Adrenal gland (tissue), 12 donors: ENCODE data around the gene SHROOM2. TPM values are rescaled to one million over a fixed set of nuclear protein-coding genes. Genes with fewer than 3 reads are reported as not detected.

ENCODE experiments used
- DNase-seq, 7 donors: peaks; one replicate each; pipeline ENCODE4 v3.0.0-alpha.2; 2019 to 2020
- H3K27ac ChIP-seq, 5 donors: fragments of 200-600 bp; sonication (generic) in 4 of 5; 1 replicate in 3 of 5; 2 replicates in 2 of 5; pipeline versions ENCODE4 v1.5.1 to v1.8.0; 2016 to 2020; ENCODE audit warnings: mild to moderate bottlenecking in 1 of 5
- H3K27me3 ChIP-seq: fragments of 200-600 bp; 2 replicates; pipeline ENCODE4 v1.8.0; 2021
- H3K36me3 ChIP-seq, 2 donors: fragments of 200-600 bp; replicated peaks in 1 of 2; 1 replicate in 1 of 2; 2 replicates in 1 of 2; pipeline versions ENCODE4 v1.5.1 to v1.8.0; 2018 to 2022
- H3K4me1 ChIP-seq, 2 donors: fragments of 200-600 bp; replicated peaks in 1 of 2; 1 replicate in 1 of 2; 2 replicates in 1 of 2; pipeline versions ENCODE4 v1.5.1 to v1.8.0; 2018 to 2021
- H3K4me3 ChIP-seq, 4 donors: fragments of 200-600 bp; sonication (generic) in 3 of 4; one replicate each; pipeline ENCODE4 v1.5.1; 2016 to 2018
- H3K9me3 ChIP-seq, 3 donors: fragments of 200-600 bp; sonication (generic) in 1 of 3; replicated peaks in 1 of 3; 1 replicate in 2 of 3; 2 replicates in 1 of 3; pipeline versions ENCODE4 v1.5.1 to v1.8.0; 2016 to 2021
- CTCF ChIP-seq, 6 experiments: fragments of 450-650 bp in 4 of 6; fragments of 200-600 bp in 2 of 6; sonication (generic) in 1 of 6; IDR thresholded peaks; 1 replicate in 5 of 6; 2 replicates in 1 of 6; pipeline versions ENCODE4 v1.5.1 to v1.8.0; 2016 to 2021; ENCODE audit warnings: antibody characterized with exemption in 6 of 6, mild to moderate bottlenecking in 2 of 6, moderate library complexity in 1 of 6
- POLR2A ChIP-seq, 2 donors: fragments of 450-650 bp; IDR thresholded peaks; one replicate each; pipeline ENCODE4 v1.6.1; 2017; ENCODE audit warnings: antibody characterized with exemption in 2 of 2, mild to moderate bottlenecking in 2 of 2, moderate library complexity in 1 of 2
- WGBS, 4 donors: extraction: QIAGEN DNeasy Blood & Tissue Kit in 2 of 4; methylation state at CpG; one replicate each; pipeline versions ENCODE4 v1.1.5 to v1.1.7; 2013 to 2017; 5-methylcytosine and 5-hydroxymethylcytosine counted together
- intact Hi-C, 2 donors: fragments of 100-400 bp; cut with DNase I; formaldehyde crosslinking; loops; one replicate each; pipeline versions ENCODE4 v1.14.1 to v1.15.0; 2022 to 2023
- polyA plus RNA-seq, 3 donors: library from polyadenylated mRNA; stranded (reverse); fragments of 200-250 nt in 2 of 3; fragments of 350-450 nt in 1 of 3; fragmentation: Illumina TruSeq in 1 of 3; extraction: RNeasy Lipid Tissue Mini Kit (QIAGEN cat#74804) in 1 of 3; gene quantifications; one replicate each; pipeline ENCODE4 v1.2.3, GENCODE V29; 2013 to 2014
- total RNA-seq, 9 donors: library from RNA; depleted of rRNA in 4 of 9; stranded (reverse); fragments of >200 nt in 4 of 9; fragments of 120-200 nt in 1 of 9; fragmentation: NEBNext Ultra II Directional in 1 of 9; extraction: Animal tissue kit (Norgen Biotek cat#: 25700) in 1 of 9; gene quantifications; one replicate each; pipeline versions ENCODE4 v1.1.0 to v1.2.4, GENCODE V29; 2013 to 2023
- donor health status: healthy with polysubstance abuse.
- donor health status: Bipolar disorder and iron deficiency.
- donor health status: DM: yes; HTN: yes; CAD: no.
- donor health status: DM: no; HTN: no; CAD: no.
- donor health status: DM: no; HTN: no; CAD: no.
- donor health status: DM: yes; HTN: yes; CAD: no.

The SHROOM2 gene
- total and polyA plus RNA-seq, 12 donors: 1.7 to 7.2 (median 4.0) TPM

DNA sequence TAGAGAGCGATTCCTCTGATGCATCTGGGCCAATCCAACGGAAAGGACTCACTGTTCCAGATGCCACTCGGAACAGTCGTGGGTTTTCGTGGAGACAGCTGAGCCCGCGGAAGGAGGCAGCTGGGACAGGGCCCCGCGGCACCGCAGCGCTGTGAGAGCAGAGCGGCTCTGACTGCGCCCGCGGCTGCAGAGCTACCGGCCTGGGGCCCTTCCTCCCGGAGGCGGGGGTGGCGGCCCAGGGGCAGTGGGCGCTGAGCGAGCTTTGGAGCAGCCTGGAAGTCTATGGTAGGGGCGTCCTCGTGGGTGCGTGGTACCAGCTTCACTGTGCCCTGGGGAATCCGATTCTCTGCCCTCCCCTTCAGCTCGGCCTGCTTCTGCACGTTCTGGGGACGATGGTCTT, 205.8 kb downstream of the SHROOM2 start:
- intact Hi-C loops: no loop called here
- Histone ChIP-seq H3K4me1 (no peaks in the 10 kb centered on the region), H3K9me3 (no peaks in the 10 kb centered on the region), H3K27ac (no peak overlapping the region), H3K4me3 (no peak overlapping the region), H3K36me3 (no peaks in the 10 kb centered on the region), H3K27me3 (no peaks in the 10 kb centered on the region)
- TF ChIP-seq POLR2A (IDR thresholded peaks at IDR 0.05) (no peak), CTCF (IDR thresholded peaks at IDR 0.05) (no peak)
- 75 to 98% (median 87%) methylated on average over 12 to 28 of the region's 28 CpGs; no CpG with 5 or more reads in 1 of the 4 donors for WGBS, 4 donors
- no peak for DNase-seq

- no peak for TF ChIP-seq POLR2A (IDR thresholded peaks at IDR 0.05)
- no peak for TF ChIP-seq CTCF (IDR thresholded peaks at IDR 0.05)
- no peak overlapping the region for H3K4me3 ChIP-seq
- intact Hi-C loops: no loop called here
- WGBS, 4 donors: 83 to 95% (median 93%) methylated on average over 1 to 18 of the region's 18 CpGs
- H3K27ac ChIP-seq: no peak overlapping the region
- H3K36me3 ChIP-seq: no peaks in the 10 kb centered on the region
- no peaks in the 10 kb centered on the region for H3K9me3 ChIP-seq
- no peaks in the 10 kb centered on the region for H3K27me3 ChIP-seq
- DNase-seq: no peak
- H3K4me1 ChIP-seq: no peaks in the 10 kb centered on the region
Measured at GRCh38 chrX:9992724-9993123, 206.5 kb downstream of the SHROOM2 start.

DNA sequence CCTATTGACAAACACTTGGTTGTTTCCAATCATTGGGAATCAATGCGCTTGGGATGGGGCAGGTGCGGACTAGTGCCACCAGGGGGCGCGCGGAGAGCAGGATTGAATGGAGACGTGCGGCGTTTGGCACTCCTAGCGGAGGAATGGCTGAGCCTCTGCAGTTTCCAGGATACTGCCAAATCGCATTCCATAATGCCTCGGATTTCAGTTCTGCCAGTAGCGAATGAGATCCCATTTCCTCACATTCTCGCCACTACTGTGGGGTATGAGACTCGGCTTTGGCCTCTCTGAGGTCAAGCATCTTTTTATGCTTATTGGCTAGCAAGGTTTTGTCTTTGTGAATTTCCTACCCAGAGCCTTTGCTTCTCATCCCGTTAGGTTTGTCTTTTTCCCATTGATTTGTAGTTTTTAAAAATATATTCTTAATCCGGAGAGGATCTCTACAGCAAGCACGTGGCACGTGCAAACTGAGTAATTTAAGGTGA, 209.7 kb downstream of the SHROOM2 start:
- WGBS, 4 donors: 19 to 31% (median 26%) methylated on average over 15 to 18 of the region's 18 CpGs
- TF ChIP-seq CTCF (IDR thresholded peaks at IDR 0.05): peak; percentile 87 to 99 (median 98)
- no peak for TF ChIP-seq POLR2A (IDR thresholded peaks at IDR 0.05)
- H3K4me3 ChIP-seq: no peak overlapping the region
- H3K36me3 ChIP-seq: no peaks in the 10 kb centered on the region
- no peak overlapping the region for H3K27ac ChIP-seq
- no peaks in the 10 kb centered on the region for H3K4me1 ChIP-seq
- DNase-seq: peak; percentile 80 to 94 (median 86)
- intact Hi-C loops: loop anchor here (5.0 kb wide), 1 partner anchor 121 kb away; no protein-coding TSS in a partner anchor
- H3K9me3 ChIP-seq: no peaks in the 10 kb centered on the region
- peaks cover 2% of the 10 kb centered on the region for H3K27me3 ChIP-seq

- intact Hi-C loops: loop anchor here (5.0 kb wide), 1 partner anchor 120 kb away; no protein-coding TSS in a partner anchor
- TF ChIP-seq POLR2A (IDR thresholded peaks at IDR 0.05) (no peak), CTCF (IDR thresholded peaks at IDR 0.05) (no peak)
- Histone ChIP-seq H3K4me1 (no peaks in the 10 kb centered on the region), H3K9me3 (no peaks in the 10 kb centered on the region), H3K27me3 (peaks cover 10% of the 10 kb centered on the region), H3K36me3 (no peaks in the 10 kb centered on the region), H3K27ac (no peak overlapping the region), H3K4me3 (no peak overlapping the region)
- DNase-seq: no peak
- 82 to 100% (median 94%) methylated on average over 2 to 9 of the region's 9 CpGs for WGBS, 4 donors
Measured at GRCh38 chrX:9997041-9997440, 210.8 kb downstream of the SHROOM2 start.
